GM21737 (cell line): ENCODE results near the gene ARSA.

Experiments used
- ATAC-seq: cut with Tn5 transposase; IDR thresholded peaks from one replicate; pipeline ENCODE4 v1.9.1; 2021; ENCODE audit warnings: mild to moderate bottlenecking, moderate library complexity; ENCODE audit not compliant: unreplicated experiment

Gene ARSA

GRCh38 chr22:50606165-50606945, 21.6 kb downstream of the ARSA start:
- no peak for ATAC-seq

GRCh38 chr22:50605613-50606074, 22.3 kb downstream of the ARSA start:
- no peak for ATAC-seq

GRCh38 chr22:50605002-50605612, 22.8 kb downstream of the ARSA start:
- ATAC-seq, result no peak

- no peak for ATAC-seq
Measured at GRCh38 chr22:50604256-50605001, 23.5 kb downstream of the ARSA start.

- no peak for ATAC-seq
Measured at GRCh38 chr22:50603511-50604255, 24.3 kb downstream of the ARSA start.

GRCh38 chr22:50602338-50602700, 25.6 kb downstream of the ARSA start:
- ATAC-seq, result no peak

GRCh38 chr22:50601669-50602337, 26.1 kb downstream of the ARSA start:
- no peak for ATAC-seq

- no peak for ATAC-seq
Measured at GRCh38 chr22:50600967-50601668, 26.8 kb downstream of the ARSA start.

GRCh38 chr22:50600538-50600937, 27.4 kb downstream of the ARSA start, which contains the start of gene MAPK8IP2:
Gene MAPK8IP2, plus strand, starts transcription at chr22:50600793. Its CDS starts 26 bp downstream, at chr22:50600819.
- no peak for ATAC-seq

- ATAC-seq, result no peak
Measured at GRCh38 chr22:50599816-50600455, 28.0 kb downstream of the ARSA start.

GRCh38 chr22:50597097-50597496, 30.9 kb downstream of the ARSA start:
- no peak for ATAC-seq

GRCh38 chr22:50595189-50595588, 32.8 kb downstream of the ARSA start:
- no peak for ATAC-seq

GRCh38 chr22:50587407-50587806, 40.5 kb downstream of the ARSA start:
- no peak for ATAC-seq

GRCh38 chr22:50586416-50586815, 41.5 kb downstream of the ARSA start:
- no peak for ATAC-seq

- ATAC-seq, result no peak
Measured at GRCh38 chr22:50585781-50586180, 42.2 kb downstream of the ARSA start.

- ATAC-seq, result no peak
Measured at GRCh38 chr22:50585238-50585637, 42.7 kb downstream of the ARSA start.

GRCh38 chr22:50584106-50585096, 43.6 kb downstream of the ARSA start:
- ATAC-seq, result no peak

- ATAC-seq, result peak; percentile 22
Measured at GRCh38 chr22:50583294-50583861, 44.6 kb downstream of the ARSA start.
